GM11168 (cell line): ENCODE measurements around the gene AK3.
"Not testable (repeated sequence)": the region's sequence is repeated elsewhere in the genome, so short reads cannot be mapped to it uniquely, and the experiment has no call there.

ENCODE experiments used
- in situ Hi-C: fragments of 300-500 bp; cut with MboI; formaldehyde crosslinking; loops from one replicate; pipeline ENCODE4 v1.12.0; 2022; ENCODE audit warnings: low sequenced_read_pairs; ENCODE audit not compliant: unreplicated experiment

The AK3 gene

GRCh38 chr9:4674783-4675182 is 66.2 kb downstream of the AK3 start:
- in situ Hi-C loops = no loop called here

- in situ Hi-C loops = no loop called here
These were observed 69.3 kb downstream of the AK3 start for GRCh38 chr9:4671737-4672136.

DNA sequence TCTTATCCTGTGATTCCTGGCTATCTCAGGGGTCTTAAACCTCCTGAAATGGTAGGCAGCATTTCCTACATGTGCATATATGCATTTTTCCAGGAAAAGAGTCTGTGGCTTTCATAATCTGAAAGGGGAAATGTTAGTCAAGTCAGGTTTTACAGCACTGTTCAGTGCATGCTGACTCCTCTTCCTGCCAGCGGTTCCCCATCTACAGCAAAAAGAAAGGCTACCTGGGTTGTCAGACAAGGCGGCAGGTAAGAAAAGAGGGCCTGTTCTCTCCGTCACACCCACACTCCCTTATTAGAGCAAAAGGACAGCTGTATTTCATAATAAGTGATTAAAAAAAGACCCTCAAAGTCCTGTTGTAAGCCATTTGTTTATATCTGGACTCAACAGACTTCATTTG is 70.4 kb downstream of the AK3 start:
- in situ Hi-C loops = no loop called here

- in situ Hi-C loops = no loop called here
These were observed 71.1 kb downstream of the AK3 start for GRCh38 chr9:4669890-4670289.

- in situ Hi-C loops = no loop called here
These were observed 72.4 kb downstream of the AK3 start for GRCh38 chr9:4668604-4669003.

DNA sequence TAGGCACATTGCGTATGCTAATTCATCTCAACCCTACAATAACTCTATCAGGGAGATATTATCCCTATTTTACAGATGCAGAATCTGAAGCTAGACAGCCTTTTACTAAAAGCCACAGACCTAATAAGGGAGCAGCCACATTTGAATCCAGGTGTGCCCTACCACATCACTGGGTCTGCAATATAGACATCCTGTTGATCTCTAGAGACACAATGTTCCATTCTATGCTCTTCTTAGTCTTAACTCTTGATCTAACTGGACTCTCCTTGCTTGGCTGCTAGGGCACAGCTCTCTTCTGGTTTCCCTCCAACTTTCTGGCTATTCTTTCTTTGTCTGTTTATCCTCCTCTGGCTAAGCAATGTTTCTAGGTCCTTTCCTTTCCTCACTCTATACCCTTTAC is 73.3 kb downstream of the AK3 start:
- in situ Hi-C loops = no loop called here

- in situ Hi-C loops = no loop called here
These were observed 74.8 kb downstream of the AK3 start, which contains the start of gene SPATA6L for GRCh38 chr9:4666042-4666699. TSS of gene SPATA6L (minus strand) at chr9:4666480. CDS start at chr9:4666250, 230 bp downstream.

DNA sequence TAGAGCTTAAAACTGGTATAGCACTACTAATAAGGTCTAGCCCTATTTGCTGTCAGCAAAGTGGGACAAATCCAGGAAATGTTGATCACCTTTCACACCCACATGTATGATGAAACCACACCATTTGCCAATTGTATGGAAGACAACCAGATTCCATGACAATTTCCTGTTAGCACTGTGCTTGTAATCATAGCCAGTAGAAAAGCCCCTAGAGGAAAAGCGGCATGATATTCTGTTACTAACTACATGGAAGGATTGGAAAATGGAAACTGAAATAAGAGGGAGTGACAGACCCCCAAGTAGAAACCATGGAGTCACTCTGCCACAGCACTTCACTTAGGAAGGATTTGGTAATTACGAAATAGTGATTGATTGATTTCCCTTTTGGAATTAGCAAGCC is 75.6 kb downstream of the AK3 start:
- in situ Hi-C loops = no loop called here

DNA sequence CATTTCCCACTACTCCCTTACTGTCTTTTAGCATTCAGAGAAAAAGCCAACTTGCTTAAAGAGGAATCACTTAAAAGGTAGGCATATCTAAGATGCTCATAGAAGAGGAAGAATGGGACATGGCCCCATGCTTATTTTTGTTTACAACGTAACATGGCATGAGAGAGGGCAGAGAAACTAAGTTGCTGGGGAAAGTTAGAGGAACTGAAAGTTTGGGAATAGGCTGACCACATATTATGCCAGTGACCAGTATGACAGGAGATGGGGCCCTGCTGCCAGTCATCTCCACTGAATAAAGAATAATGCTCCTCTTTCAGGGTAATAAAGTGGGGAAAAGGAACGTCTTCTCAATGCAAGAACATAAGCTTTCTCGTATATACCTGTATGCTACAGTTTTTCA is 77.0 kb downstream of the AK3 start:
- in situ Hi-C loops = no loop called here

DNA sequence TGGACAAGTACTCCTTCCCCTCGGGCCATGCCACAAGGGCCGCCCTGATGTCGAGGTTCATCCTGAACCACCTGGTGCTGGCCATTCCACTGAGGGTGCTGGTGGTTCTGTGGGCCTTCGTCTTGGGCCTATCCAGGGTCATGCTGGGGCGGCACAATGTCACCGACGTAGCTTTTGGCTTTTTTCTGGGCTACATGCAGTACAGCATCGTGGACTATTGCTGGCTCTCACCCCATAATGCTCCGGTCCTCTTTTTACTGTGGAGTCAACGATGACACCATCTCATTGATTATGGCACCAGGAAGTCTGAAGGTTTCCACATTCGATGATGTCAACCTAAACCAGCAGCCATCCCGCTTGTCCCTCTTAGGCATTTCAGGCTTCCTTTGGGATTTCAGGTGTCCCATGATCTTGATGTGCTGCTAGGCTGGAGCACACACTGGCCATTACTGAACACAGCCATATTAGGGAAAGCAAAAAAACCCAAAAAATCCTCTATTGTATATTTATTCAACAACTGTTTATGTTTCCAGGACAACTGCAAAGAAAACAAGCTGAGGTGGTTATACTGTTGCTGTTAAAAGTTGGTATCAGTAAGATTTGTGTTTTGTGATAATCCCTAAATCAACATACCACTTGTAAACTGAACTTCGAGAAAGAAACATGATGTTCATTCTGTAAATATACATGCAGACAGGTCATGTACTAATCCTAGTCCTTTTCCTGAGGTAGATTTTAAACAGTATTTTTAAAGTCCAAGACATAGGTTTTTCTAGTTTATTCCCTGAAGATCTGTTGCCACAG is 77.8 kb downstream of the AK3 start:
- in situ Hi-C loops = no loop called here

- in situ Hi-C loops = no loop called here
These were observed 78.7 kb downstream of the AK3 start, which contains the start of gene PLPP6 for GRCh38 chr9:4662108-4662988. TSS of gene PLPP6 (plus strand) at chr9:4662294. CDS start at chr9:4662376, 82 bp downstream.

DNA sequence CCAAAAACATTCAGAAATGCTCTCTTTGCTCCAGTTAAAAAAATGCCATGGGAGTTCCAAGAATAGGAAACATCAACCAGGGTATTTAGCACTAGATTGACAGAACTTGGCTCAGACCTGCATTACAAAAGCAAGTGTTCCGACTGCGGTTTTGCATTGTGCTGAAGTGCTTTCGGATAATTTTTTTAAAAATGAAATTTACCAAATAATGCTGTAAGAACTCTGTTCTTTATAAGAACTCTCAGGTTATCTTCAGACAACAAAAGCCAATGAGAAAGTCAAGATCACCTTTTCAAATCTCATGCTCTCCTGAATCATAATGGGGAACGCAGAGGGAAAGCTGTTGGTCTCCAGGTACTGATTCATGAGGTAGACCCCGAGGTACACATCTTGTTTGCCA is 79.4 kb downstream of the AK3 start:
- in situ Hi-C loops = no loop called here

DNA sequence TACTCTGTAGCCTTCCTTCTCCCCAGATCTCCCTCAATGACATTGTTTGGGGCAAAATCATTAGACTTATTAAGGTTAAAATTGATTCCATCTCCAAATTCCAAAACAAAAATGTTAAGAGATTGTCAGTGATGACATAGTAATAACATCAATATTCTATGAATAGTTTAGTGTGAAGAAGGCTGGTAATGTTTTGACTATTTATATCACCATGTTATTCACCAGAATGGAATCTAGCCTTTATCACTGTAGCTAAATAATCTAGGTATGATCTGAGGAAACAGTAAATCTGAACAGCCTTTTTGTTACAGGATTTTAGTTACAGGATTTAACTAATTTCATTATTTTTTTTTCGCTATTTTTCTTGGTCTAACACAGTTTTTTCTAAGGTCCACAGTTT is 79.8 kb downstream of the AK3 start:
- in situ Hi-C loops = no loop called here

GRCh38 chr9:4660665-4661064 is 80.3 kb downstream of the AK3 start:
- in situ Hi-C loops = not testable (repeated sequence)
